ENCODE measurements around the gene NFYB.
"Not testable (repeated sequence)": the region's sequence is repeated elsewhere in the genome, so short reads cannot be mapped to it uniquely, and the experiment has no call there.

NFYB gene

DNA sequence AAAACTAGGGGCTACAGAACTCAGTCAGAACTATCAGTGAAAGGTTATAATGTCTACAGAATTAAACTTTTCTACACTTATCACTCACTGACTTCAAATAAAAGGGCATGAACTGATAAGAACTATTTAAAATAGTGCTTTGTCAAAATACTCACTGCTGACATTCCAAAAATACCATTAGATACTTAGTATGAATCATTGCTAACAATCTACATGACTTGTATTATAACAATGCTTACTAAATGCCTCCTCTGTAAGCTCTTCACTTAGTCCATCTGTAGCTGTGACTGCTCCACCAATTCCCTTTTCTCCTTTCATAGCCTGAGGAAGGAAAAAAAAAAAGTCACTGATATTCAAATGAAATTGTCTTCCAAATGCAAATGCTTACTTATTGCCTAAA lies 17.0 kb downstream of the NFYB start:
- Histone ChIP-seq H3K4me2 (ENCODE audit: low read length) (no peak overlapping the region), H3K4me1 (ENCODE audit: control insufficient read depth, low read length) (peaks cover 15% of the 10 kb centered on the region)

GRCh38 chr12:104115587-104115975 lies 22.4 kb downstream of the NFYB start:
- H4K20me1 ChIP-seq (ENCODE audit: control insufficient read depth, insufficient read depth, low read depth, low read length) = no peaks in the 10 kb centered on the region
- H3K36me3 ChIP-seq (ENCODE audit: control insufficient read depth, low read length) = peaks cover 38% of the 10 kb centered on the region
- H3F3A ChIP-seq (ENCODE audit: control insufficient read depth, insufficient read depth) = 0 out of 2 replicates have a peak, but pooled peaks cover 1% of the 10 kb centered on the region

More for the DNA sequence above, 17.0 kb downstream of the NFYB start:
- Histone ChIP-seq H3K27ac (ENCODE audit: low read depth, low read length) (no peak overlapping the region), H3K4me3 (ENCODE audit: low read length) (no peak overlapping the region), H3K9me3 (ENCODE audit: control insufficient read depth, insufficient read depth, low read length) (no peaks in the 10 kb centered on the region), H3K27me3 (ENCODE audit: control insufficient read depth, low read length) (no peaks in the 10 kb centered on the region), H4K20me1 (ENCODE audit: control insufficient read depth, insufficient read depth, low read depth, low read length) (0 out of 2 replicates have a peak, but pooled peaks cover 5% of the 10 kb centered on the region), H3K36me3 (ENCODE audit: control insufficient read depth, low read length) (peaks cover 80% of the 10 kb centered on the region), H3K79me2 (ENCODE audit: control insufficient read depth, low read length) (no peaks in the 10 kb centered on the region), H3K9me2 (replicated peaks; ENCODE audit: control insufficient read depth, low read length) (no peaks in the 10 kb centered on the region), H3F3A (ENCODE audit: control insufficient read depth, insufficient read depth) (0 out of 2 replicates have a peak, but pooled peaks cover 9% of the 10 kb centered on the region)
- TF ChIP-seq EZH2phosphoT487 (IDR thresholded peaks at IDR 0.05; ENCODE audit: borderline replicate concordance, low read length) = no peak
- TF ChIP-seq CTCF (IDR thresholded peaks at IDR 0.05; ENCODE audit: low read depth, low read length, poor library complexity, severe bottlenecking) = no peak

GRCh38 chr12:104114834-104115586 lies 23.0 kb downstream of the NFYB start:
- not testable (repeated sequence) for H4K20me1 ChIP-seq (ENCODE audit: control insufficient read depth, insufficient read depth, low read depth, low read length); H3K79me2 ChIP-seq (ENCODE audit: control insufficient read depth, low read length); H3K27me3 ChIP-seq (ENCODE audit: control insufficient read depth, low read length); H3K4me1 ChIP-seq (ENCODE audit: control insufficient read depth, low read length); H3K4me2 ChIP-seq (ENCODE audit: low read length); H3K9me3 ChIP-seq (ENCODE audit: control insufficient read depth, insufficient read depth, low read length); H3F3A ChIP-seq (ENCODE audit: control insufficient read depth, insufficient read depth); H3K9me2 ChIP-seq (replicated peaks; ENCODE audit: control insufficient read depth, low read length); H3K4me3 ChIP-seq (ENCODE audit: low read length); H3K27ac ChIP-seq (ENCODE audit: low read depth, low read length)
- peaks cover 32% of the 10 kb centered on the region for H3K36me3 ChIP-seq (ENCODE audit: control insufficient read depth, low read length)

More at GRCh38 chr12:104115587-104115975, 22.4 kb downstream of the NFYB start:
- Histone ChIP-seq H3K9me3 (ENCODE audit: control insufficient read depth, insufficient read depth, low read length) (no peaks in the 10 kb centered on the region), H3K4me2 (ENCODE audit: low read length) (no peak overlapping the region), H3K9me2 (replicated peaks; ENCODE audit: control insufficient read depth, low read length) (no peaks in the 10 kb centered on the region), H3K4me1 (ENCODE audit: control insufficient read depth, low read length) (no peaks in the 10 kb centered on the region), H3K27me3 (ENCODE audit: control insufficient read depth, low read length) (no peaks in the 10 kb centered on the region), H3K79me2 (ENCODE audit: control insufficient read depth, low read length) (no peaks in the 10 kb centered on the region), H3K27ac (ENCODE audit: low read depth, low read length) (no peak overlapping the region), H3K4me3 (ENCODE audit: low read length) (no peak overlapping the region)
- TF ChIP-seq EZH2phosphoT487 (IDR thresholded peaks at IDR 0.05; ENCODE audit: borderline replicate concordance, low read length) = no peak
- TF ChIP-seq CTCF (IDR thresholded peaks at IDR 0.05; ENCODE audit: low read depth, low read length, poor library complexity, severe bottlenecking) = no peak
